Esophagus muscularis mucosa (tissue), 4 donors: Measurements from ENCODE around the gene FAM13A. TPM values are rescaled to one million over a fixed set of nuclear protein-coding genes. Genes with fewer than 3 reads are reported as not detected.

Experiments
- DNase-seq: peaks from one replicate; pipeline ENCODE4 v3.0.0-alpha.2; 2017; ENCODE audit errors: extremely low spot score
- H3K27ac ChIP-seq, 4 donors: fragments of 200-600 bp; sonication (generic); replicated peaks in 1 of 4; 1 replicate in 3 of 4; 2 replicates in 1 of 4; pipeline ENCODE4 v1.5.1; 2016 to 2019; ENCODE audit warnings: mild to moderate bottlenecking in 1 of 4
- H3K27me3 ChIP-seq, 4 donors: fragments of 200-600 bp; sonication (generic); one replicate each; pipeline versions ENCODE4 v1.5.1 to v1.6.0; 2016 to 2019
- H3K36me3 ChIP-seq, 4 donors: fragments of 200-600 bp; sonication (generic); one replicate each; pipeline ENCODE4 v1.5.1; 2016 to 2019
- H3K4me1 ChIP-seq, 4 donors: fragments of 200-600 bp; sonication (generic); one replicate each; pipeline ENCODE4 v1.5.1; 2016 to 2019
- H3K4me3 ChIP-seq, 4 donors: fragments of 200-600 bp; sonication (generic); 1 replicate in 2 of 4; 2 replicates in 2 of 4; pipeline ENCODE4 v1.5.1; 2016 to 2019; ENCODE audit warnings: mild to moderate bottlenecking in 4 of 4, moderate library complexity in 1 of 4
- H3K9me3 ChIP-seq, 4 donors: fragments of 200-600 bp; sonication (generic); 1 replicate in 3 of 4; 2 replicates in 1 of 4; pipeline ENCODE4 v1.5.1; 2016 to 2019
- EP300 ChIP-seq: sonication (generic); formaldehyde crosslinking; IDR thresholded peaks from one replicate; pipeline ENCODE4 v1.6.1; 2017; ENCODE audit warnings: antibody characterized with exemption
- POLR2A ChIP-seq: fragments of 450-650 bp; IDR thresholded peaks from one replicate; pipeline ENCODE4 v1.6.1; 2017; ENCODE audit warnings: antibody characterized with exemption, moderate library complexity, mild to moderate bottlenecking, low read depth
- POLR2AphosphoS5 ChIP-seq, 2 donors: sonication (generic); formaldehyde crosslinking; IDR thresholded peaks; one replicate each; pipeline ENCODE4 v1.6.1; 2017; ENCODE audit warnings: antibody characterized with exemption in 2 of 2
- WGBS: methylation state at CpG from one replicate; pipeline ENCODE4 v1.1.5; 2018; 5-methylcytosine and 5-hydroxymethylcytosine counted together
- intact Hi-C: fragments of 100-400 bp; cut with DNase I; formaldehyde crosslinking; loops from one replicate; pipeline ENCODE4 v1.15.1; 2023
- total RNA-seq, 4 donors: library from RNA; depleted of rRNA; stranded (reverse); fragments of >200 nt; gene quantifications; one replicate each; pipeline versions ENCODE4 v1.1.0 to v1.2.1, GENCODE V29; 2016
- TF ChIP-seq, protein P1 (sequence below), 3 experiments: fragments of 200-600 bp in 2 of 3; fragments of 450-650 bp in 1 of 3; sonication (generic) in 2 of 3; IDR thresholded peaks; one replicate each; pipeline ENCODE4 v1.5.1; 2017 to 2019; ENCODE audit warnings: antibody characterized with exemption in 3 of 3, mild to moderate bottlenecking in 2 of 3, moderate library complexity in 1 of 3

FAM13A gene
- total RNA-seq, 4 donors from 2014 or later: 22.4 to 27.2 (median 26.0) TPM

DNA sequence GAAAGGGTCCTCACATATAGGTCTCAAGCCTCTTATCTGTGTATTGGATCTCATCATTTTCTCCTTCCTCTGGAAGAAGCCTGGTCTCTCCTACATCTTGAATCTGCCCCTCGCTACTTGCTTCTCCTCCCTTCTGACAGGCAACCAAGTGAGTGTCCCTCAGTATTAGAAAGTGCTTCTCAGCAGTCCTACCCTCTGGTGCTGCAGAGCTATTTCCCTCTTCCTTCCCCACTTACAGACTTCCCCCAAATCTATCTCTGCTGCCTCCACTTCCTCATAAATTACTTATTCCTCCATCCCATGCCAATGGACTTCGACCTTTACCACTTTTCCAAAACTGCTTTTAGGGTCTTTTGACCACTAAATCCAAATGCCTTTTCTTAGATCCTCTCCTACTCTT, 230.2 kb downstream of the FAM13A start:
- Histone ChIP-seq H3K36me3 (no peaks in the 10 kb centered on the region), H3K27ac (no peak overlapping the region), H3K4me1 (peaks cover 3 to 27% (median 18%) of the 10 kb centered on the region in 4 donors), H3K9me3 (no peaks in the 10 kb centered on the region), H3K27me3 (no peaks in the 10 kb centered on the region), H3K4me3 (no peak overlapping the region)
- 86% methylated on average over 2 of the region's 2 CpGs for WGBS
- intact Hi-C loops: no loop called here
- DNase-seq: no peak
- TF ChIP-seq POLR2A: no peak
- TF ChIP-seq, protein P1, sequence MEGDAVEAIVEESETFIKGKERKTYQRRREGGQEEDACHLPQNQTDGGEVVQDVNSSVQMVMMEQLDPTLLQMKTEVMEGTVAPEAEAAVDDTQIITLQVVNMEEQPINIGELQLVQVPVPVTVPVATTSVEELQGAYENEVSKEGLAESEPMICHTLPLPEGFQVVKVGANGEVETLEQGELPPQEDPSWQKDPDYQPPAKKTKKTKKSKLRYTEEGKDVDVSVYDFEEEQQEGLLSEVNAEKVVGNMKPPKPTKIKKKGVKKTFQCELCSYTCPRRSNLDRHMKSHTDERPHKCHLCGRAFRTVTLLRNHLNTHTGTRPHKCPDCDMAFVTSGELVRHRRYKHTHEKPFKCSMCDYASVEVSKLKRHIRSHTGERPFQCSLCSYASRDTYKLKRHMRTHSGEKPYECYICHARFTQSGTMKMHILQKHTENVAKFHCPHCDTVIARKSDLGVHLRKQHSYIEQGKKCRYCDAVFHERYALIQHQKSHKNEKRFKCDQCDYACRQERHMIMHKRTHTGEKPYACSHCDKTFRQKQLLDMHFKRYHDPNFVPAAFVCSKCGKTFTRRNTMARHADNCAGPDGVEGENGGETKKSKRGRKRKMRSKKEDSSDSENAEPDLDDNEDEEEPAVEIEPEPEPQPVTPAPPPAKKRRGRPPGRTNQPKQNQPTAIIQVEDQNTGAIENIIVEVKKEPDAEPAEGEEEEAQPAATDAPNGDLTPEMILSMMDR (IDR thresholded peaks at IDR 0.05): no peak
- TF ChIP-seq POLR2AphosphoS5 (IDR thresholded peaks at IDR 0.05): no peak
- TF ChIP-seq EP300: no peak

DNA sequence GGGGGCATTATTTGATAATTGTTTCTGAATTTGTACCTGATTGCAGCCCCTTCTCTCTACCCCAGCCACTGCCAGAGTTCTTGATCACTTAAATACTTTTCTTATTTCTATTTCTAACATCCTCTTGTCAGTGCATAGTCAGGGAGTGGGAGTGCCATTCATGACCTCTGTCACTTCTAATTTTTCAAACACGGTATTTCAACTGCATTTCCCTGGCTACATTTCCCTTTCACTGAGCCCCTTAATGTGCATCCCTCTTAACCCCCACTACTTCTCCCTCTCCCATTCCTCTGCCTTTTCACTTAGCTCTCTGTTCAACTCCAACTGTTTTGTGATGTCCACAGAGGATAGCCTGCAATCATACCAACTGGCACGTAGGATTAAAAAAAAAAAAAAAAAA, 231.1 kb downstream of the FAM13A start:
- no peaks in the 10 kb centered on the region for H3K36me3 ChIP-seq
- H3K27ac ChIP-seq: no peak overlapping the region
- intact Hi-C loops: no loop called here
- TF ChIP-seq POLR2AphosphoS5 (IDR thresholded peaks at IDR 0.05) (no peak), POLR2A (no peak), EP300 (no peak)
- TF ChIP-seq, protein P1 (IDR thresholded peaks at IDR 0.05): no peak
- no peak overlapping the region for H3K4me3 ChIP-seq
- peaks cover 11 to 35% (median 26%) of the 10 kb centered on the region in 4 donors for H3K4me1 ChIP-seq
- 90% methylated on average over 2 of the region's 2 CpGs for WGBS
- no peaks in the 10 kb centered on the region for H3K27me3 ChIP-seq
- DNase-seq: no peak
- no peaks in the 10 kb centered on the region for H3K9me3 ChIP-seq

DNA sequence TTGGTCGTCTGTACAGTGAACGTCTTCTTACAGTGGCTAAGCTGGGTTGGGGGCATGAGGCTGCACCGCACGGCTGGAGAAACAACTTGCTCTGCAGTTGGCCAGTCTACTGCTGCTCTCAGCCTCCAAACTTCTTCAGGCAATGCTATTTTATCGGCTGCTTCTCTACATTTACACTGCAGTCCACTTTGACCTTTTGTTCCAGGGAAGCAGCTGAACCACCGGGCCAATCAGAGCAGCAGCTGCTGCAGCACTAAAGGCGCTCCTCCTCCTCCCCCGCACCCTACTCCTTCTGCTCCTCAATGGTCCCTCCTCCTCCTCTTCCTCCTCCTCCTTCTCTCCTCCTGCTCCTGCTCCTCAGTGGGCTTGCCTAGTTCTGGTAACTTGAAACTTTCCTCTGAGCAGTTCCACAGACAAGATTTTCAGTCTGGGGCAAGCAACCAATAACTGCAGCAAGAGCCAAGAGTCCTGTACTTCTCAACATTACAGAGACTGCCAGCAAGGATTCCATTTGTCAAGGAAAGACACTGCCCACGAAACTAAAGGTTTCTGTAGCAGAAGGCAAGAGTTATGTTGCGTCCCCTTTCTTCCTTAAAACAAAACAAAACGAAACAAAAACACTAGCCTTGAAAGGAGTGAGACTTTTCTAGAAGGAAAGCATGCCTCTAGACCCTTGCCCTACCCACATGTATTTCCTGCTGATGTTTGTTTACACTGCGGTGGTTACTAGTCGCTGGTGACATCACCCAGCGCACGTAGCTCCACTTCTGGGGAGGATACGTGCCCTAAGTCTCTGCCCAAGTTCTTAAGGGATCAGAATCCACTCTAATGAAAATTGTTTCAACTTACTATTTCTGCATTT, 233.7 kb downstream of the FAM13A start:
- peak; percentile 94 for DNase-seq
- H3K27ac ChIP-seq: peak overlapping the region; percentile 85 to 87 (median 86)
- intact Hi-C loops: loop anchor here (5.0 kb wide), 1 partner anchor 289 kb away; the partner anchor contains the start of gene TIGD2
- H3K36me3 ChIP-seq: no peaks in the 10 kb centered on the region
- WGBS: 2% methylated on average over 16 of the region's 16 CpGs
- peaks cover 23 to 51% (median 48%) of the 10 kb centered on the region in 4 donors for H3K4me1 ChIP-seq
- TF ChIP-seq POLR2AphosphoS5 (IDR thresholded peaks at IDR 0.05): peak; percentile 69 to 77
- TF ChIP-seq EP300: no peak
- peak; percentile 49 for TF ChIP-seq POLR2A
- no peaks in the 10 kb centered on the region for H3K27me3 ChIP-seq
- peak overlapping the region; percentile 50 to 66 (median 58) for H3K4me3 ChIP-seq
- H3K9me3 ChIP-seq: no peaks in the 10 kb centered on the region

DNA sequence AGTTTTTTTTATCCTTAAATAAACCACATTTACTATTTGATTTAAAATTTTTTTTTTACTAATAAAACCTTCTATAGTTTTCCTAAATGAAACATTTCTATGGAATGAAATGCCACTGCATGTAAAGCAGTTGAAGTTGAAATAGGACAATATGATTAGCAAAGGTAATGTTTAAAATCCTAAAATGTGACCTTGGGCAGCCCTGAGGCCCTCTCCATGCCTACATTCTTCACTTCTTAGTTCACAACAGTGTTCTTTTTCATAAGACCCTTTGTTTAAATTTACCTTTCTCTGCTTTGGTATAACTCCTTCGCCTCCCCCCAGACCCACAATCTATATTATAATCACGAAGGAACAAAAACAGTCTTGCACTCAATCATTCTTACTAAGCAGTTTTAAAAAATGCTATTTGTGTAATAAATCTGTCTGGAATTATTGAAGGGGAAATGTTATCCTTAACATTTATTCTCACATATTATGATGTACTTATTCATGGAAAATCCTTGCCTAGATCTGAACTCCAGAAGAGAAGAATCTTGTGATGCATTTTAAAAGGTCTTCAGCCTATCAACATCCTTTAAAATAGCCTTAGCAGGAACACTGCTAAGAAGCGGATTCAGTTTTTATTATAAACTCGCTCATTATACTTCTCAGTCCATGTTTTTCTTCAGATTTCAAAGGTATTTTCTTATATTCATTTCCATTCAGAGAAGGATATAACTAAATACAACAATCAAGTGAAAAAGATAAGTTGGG, 234.8 kb downstream of the FAM13A start:
- Histone ChIP-seq H3K4me3 (peak overlapping the region; percentile 50 to 66 (median 58)), H3K4me1 (peaks cover 25 to 55% (median 49%) of the 10 kb centered on the region in 4 donors), H3K27ac (peak overlapping the region; percentile 85 to 87 (median 86)), H3K9me3 (no peaks in the 10 kb centered on the region), H3K27me3 (no peaks in the 10 kb centered on the region), H3K36me3 (no peaks in the 10 kb centered on the region)
- WGBS: 23% methylated on average over 4 of the region's 4 CpGs
- DNase-seq: no peak
- TF ChIP-seq POLR2A (no peak), EP300 (no peak), POLR2AphosphoS5 (IDR thresholded peaks at IDR 0.05) (no peak)
- TF ChIP-seq, protein P1 (IDR thresholded peaks at IDR 0.05): no peak
- intact Hi-C loops: loop anchor here (5.0 kb wide), 1 partner anchor 290 kb away; the partner anchor contains the start of gene TIGD2
